ENCODE data around the gene MAP3K20.

Gene MAP3K20

DNA sequence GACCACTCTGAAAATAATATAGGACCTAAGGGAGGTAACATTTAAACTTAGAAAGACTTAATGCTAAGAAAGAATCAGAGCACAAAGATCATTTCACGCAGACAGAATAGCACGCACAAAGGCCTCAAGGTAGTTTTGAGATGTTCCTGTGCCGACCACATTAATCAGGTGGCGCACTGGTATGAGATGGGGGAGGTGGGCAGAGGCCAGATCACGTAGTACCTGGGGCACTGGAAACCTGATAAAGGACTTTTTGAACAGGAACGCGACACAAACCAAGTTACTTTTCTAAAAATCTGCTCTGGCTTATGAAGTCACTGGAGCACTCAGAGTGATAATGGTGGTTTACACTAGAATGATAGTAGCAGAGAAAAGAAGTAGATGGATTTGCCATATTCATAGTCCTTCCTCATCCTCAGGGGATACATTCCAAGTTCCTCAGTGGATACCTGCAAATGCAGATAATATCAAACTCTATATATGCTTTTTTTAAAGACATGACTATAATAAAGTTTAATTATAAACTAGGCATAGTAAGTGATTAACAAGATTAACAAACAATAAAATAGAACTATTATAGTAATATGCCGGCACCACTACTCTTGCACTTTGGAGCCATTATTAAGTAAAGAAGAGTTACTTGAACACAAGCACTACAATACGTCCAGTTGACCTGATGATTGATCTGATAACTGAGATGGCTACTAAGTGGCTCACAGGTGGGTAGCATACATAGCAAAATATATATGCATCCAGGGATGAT, 236.4 kb downstream of the MAP3K20 start:
- no peak overlapping the region for H3K4me3 ChIP-seq (ENCODE audit: low read depth in 1 of 2, low read length in 1 of 2)
- TF ChIP-seq, protein P1, sequence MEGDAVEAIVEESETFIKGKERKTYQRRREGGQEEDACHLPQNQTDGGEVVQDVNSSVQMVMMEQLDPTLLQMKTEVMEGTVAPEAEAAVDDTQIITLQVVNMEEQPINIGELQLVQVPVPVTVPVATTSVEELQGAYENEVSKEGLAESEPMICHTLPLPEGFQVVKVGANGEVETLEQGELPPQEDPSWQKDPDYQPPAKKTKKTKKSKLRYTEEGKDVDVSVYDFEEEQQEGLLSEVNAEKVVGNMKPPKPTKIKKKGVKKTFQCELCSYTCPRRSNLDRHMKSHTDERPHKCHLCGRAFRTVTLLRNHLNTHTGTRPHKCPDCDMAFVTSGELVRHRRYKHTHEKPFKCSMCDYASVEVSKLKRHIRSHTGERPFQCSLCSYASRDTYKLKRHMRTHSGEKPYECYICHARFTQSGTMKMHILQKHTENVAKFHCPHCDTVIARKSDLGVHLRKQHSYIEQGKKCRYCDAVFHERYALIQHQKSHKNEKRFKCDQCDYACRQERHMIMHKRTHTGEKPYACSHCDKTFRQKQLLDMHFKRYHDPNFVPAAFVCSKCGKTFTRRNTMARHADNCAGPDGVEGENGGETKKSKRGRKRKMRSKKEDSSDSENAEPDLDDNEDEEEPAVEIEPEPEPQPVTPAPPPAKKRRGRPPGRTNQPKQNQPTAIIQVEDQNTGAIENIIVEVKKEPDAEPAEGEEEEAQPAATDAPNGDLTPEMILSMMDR (IDR thresholded peaks at IDR 0.05): no peak

More for the DNA sequence above, 236.4 kb downstream of the MAP3K20 start:
- no peaks in the 10 kb centered on the region for H3K4me1 ChIP-seq (ENCODE audit: control insufficient read depth in 1 of 2, insufficient read depth in 1 of 2, low read depth in 1 of 2, low read length in 1 of 2)
- no peaks in the 10 kb centered on the region for H3K36me3 ChIP-seq
- no peaks in the 10 kb centered on the region for H3K9me3 ChIP-seq
- no peak overlapping the region for H3K27ac ChIP-seq
- H3K27me3 ChIP-seq: no peaks in the 10 kb centered on the region

All from neutrophil (primary cell).